ENCODE data around the gene COL18A1. TPM values are rescaled to one million over a fixed set of nuclear protein-coding genes. Genes with fewer than 3 reads are reported as not detected.
A peak's percentile ranks its signal among the peaks of the same experiment; 100 is the strongest.

COL18A1 gene
- polyA plus RNA-seq, 3 donors from 2014 or later: 0.30 to 1.8 (median 0.46) TPM

GRCh38 chr21:45405271-45405818, 380 bp downstream of the COL18A1 start:
- Mint-ChIP-seq H3K27ac (no peak overlapping the region), H3K27me3 (ENCODE audit: low read depth in 3 of 3) (peaks cover 18 to 36% (median 24%) of the 10 kb centered on the region in 3 donors), H3K4me1 (peaks cover 12% of the 10 kb centered on the region in 2 donors), H3K4me3 (no peak overlapping the region), H3K36me3 (peaks cover 0 to 6% (median 2%) of the 10 kb centered on the region in 3 donors), H3K9me3 (peaks cover 0 to 7% (median 3%) of the 10 kb centered on the region in 6 donors)
- no peak for DNase-seq

GRCh38 chr21:45405819-45406762, 1.1 kb downstream of the COL18A1 start:
- Mint-ChIP-seq H3K27me3 (ENCODE audit: low read depth in 3 of 3) (peaks cover 18 to 32% (median 23%) of the 10 kb centered on the region in 3 donors), H3K9me3 (peaks cover 0 to 6% (median 3%) of the 10 kb centered on the region in 6 donors), H3K4me3 (peak overlapping the region; percentile 17 to 50 (median 43)), H3K36me3 (peaks cover 0 to 5% (median 2%) of the 10 kb centered on the region in 3 donors), H3K27ac (no peak overlapping the region), H3K4me1 (peaks cover 12% of the 10 kb centered on the region in 2 donors)
- no peak for DNase-seq

- Mint-ChIP-seq H3K4me1 (peaks cover 12% of the 10 kb centered on the region in 2 donors), H3K4me3 (peak overlapping the region; percentile 17 to 75 (median 45)), H3K9me3 (peaks cover 0 to 2% (median 0%) of the 10 kb centered on the region in 6 donors), H3K36me3 (peaks cover 0 to 2% (median 0%) of the 10 kb centered on the region in 3 donors), H3K27ac (no peak overlapping the region), H3K27me3 (ENCODE audit: low read depth in 3 of 3) (peaks cover 18 to 24% (median 20%) of the 10 kb centered on the region in 3 donors)
- no peak for DNase-seq
Measured at GRCh38 chr21:45406801-45407628, 2.0 kb downstream of the COL18A1 start.

GRCh38 chr21:45407629-45408247, 2.8 kb downstream of the COL18A1 start:
- H3K36me3 Mint-ChIP-seq: peaks cover 0 to 2% (median 0%) of the 10 kb centered on the region in 3 donors
- peaks cover 0 to 2% (median 0%) of the 10 kb centered on the region in 6 donors for H3K9me3 Mint-ChIP-seq
- peaks cover 12% of the 10 kb centered on the region in 2 donors for H3K4me1 Mint-ChIP-seq
- H3K27ac Mint-ChIP-seq: no peak overlapping the region
- no peak overlapping the region for H3K4me3 Mint-ChIP-seq
- peaks cover 15 to 22% (median 20%) of the 10 kb centered on the region in 3 donors for H3K27me3 Mint-ChIP-seq (ENCODE audit: low read depth in 3 of 3)
- no peak for DNase-seq

GRCh38 chr21:45408271-45408791, 3.4 kb downstream of the COL18A1 start:
- Mint-ChIP-seq H3K27me3 (ENCODE audit: low read depth in 3 of 3) (peaks cover 13 to 20% (median 19%) of the 10 kb centered on the region in 3 donors), H3K27ac (no peak overlapping the region), H3K36me3 (peaks cover 0 to 2% (median 0%) of the 10 kb centered on the region in 3 donors), H3K4me3 (no peak overlapping the region), H3K9me3 (peaks cover 0 to 2% (median 0%) of the 10 kb centered on the region in 6 donors), H3K4me1 (peaks cover 10 to 11% of the 10 kb centered on the region in 2 donors)
- no peak for DNase-seq

GRCh38 chr21:45408801-45409261, 3.9 kb downstream of the COL18A1 start:
- no peak for DNase-seq
- no peak overlapping the region for H3K27ac Mint-ChIP-seq
- H3K36me3 Mint-ChIP-seq: peaks cover 0 to 2% (median 0%) of the 10 kb centered on the region in 3 donors
- peaks cover 5 to 6% of the 10 kb centered on the region in 2 donors for H3K4me1 Mint-ChIP-seq
- peaks cover 0 to 2% (median 0%) of the 10 kb centered on the region in 6 donors for H3K9me3 Mint-ChIP-seq
- no peak overlapping the region for H3K4me3 Mint-ChIP-seq
- peaks cover 10 to 15% (median 14%) of the 10 kb centered on the region in 3 donors for H3K27me3 Mint-ChIP-seq (ENCODE audit: low read depth in 3 of 3)

- Mint-ChIP-seq H3K27ac (no peak overlapping the region), H3K4me1 (no peaks in the 10 kb centered on the region), H3K4me3 (no peak overlapping the region), H3K9me3 (no peaks in the 10 kb centered on the region), H3K36me3 (no peaks in the 10 kb centered on the region), H3K27me3 (ENCODE audit: low read depth in 3 of 3) (peaks cover 10 to 11% (median 11%) of the 10 kb centered on the region in 3 donors)
- no peak for DNase-seq
Measured at GRCh38 chr21:45409466-45410150, 4.6 kb downstream of the COL18A1 start.

GRCh38 chr21:45410151-45410864, 5.3 kb downstream of the COL18A1 start:
- Mint-ChIP-seq H3K27me3 (ENCODE audit: low read depth in 3 of 3) (peaks cover 10 to 11% (median 11%) of the 10 kb centered on the region in 3 donors), H3K4me3 (no peak overlapping the region)
- DNase-seq: no peak

GRCh38 chr21:45410865-45411809, 6.2 kb downstream of the COL18A1 start:
- H3K27me3 Mint-ChIP-seq (ENCODE audit: low read depth in 3 of 3): peaks cover 10 to 11% (median 11%) of the 10 kb centered on the region in 3 donors

More at GRCh38 chr21:45410151-45410864, 5.3 kb downstream of the COL18A1 start:
- Mint-ChIP-seq H3K36me3 (no peaks in the 10 kb centered on the region), H3K27ac (no peak overlapping the region), H3K4me1 (no peaks in the 10 kb centered on the region), H3K9me3 (no peaks in the 10 kb centered on the region)

GRCh38 chr21:45411810-45412206, 6.8 kb downstream of the COL18A1 start:
- H3K36me3 Mint-ChIP-seq: no peaks in the 10 kb centered on the region
- H3K4me3 Mint-ChIP-seq: no peak overlapping the region
- no peaks in the 10 kb centered on the region for H3K4me1 Mint-ChIP-seq
- peaks cover 5 to 8% (median 6%) of the 10 kb centered on the region in 3 donors for H3K27me3 Mint-ChIP-seq (ENCODE audit: low read depth in 3 of 3)
- H3K9me3 Mint-ChIP-seq: no peaks in the 10 kb centered on the region
- no peak overlapping the region for H3K27ac Mint-ChIP-seq
- DNase-seq: no peak

More at GRCh38 chr21:45410865-45411809, 6.2 kb downstream of the COL18A1 start:
- no peak for DNase-seq
- Mint-ChIP-seq H3K36me3 (no peaks in the 10 kb centered on the region), H3K9me3 (no peaks in the 10 kb centered on the region), H3K4me1 (no peaks in the 10 kb centered on the region), H3K4me3 (no peak overlapping the region), H3K27ac (no peak overlapping the region)

- no peak overlapping the region for H3K4me3 Mint-ChIP-seq
Measured at GRCh38 chr21:45412491-45412890, 7.5 kb downstream of the COL18A1 start.

More at GRCh38 chr21:45412491-45412890, 7.5 kb downstream of the COL18A1 start:
- Mint-ChIP-seq H3K4me1 (no peaks in the 10 kb centered on the region), H3K27ac (no peak overlapping the region), H3K27me3 (ENCODE audit: low read depth in 3 of 3) (peaks cover 7 to 9% (median 7%) of the 10 kb centered on the region in 3 donors), H3K9me3 (no peaks in the 10 kb centered on the region), H3K36me3 (no peaks in the 10 kb centered on the region)
- no peak for DNase-seq

All from immature natural killer cell (primary cell).